Peyer's patch (tissue), 4 donors: ENCODE results near the gene RAB28.

ENCODE experiments used
- CTCF ChIP-seq, 6 experiments: fragments of 450-650 bp in 4 of 6; fragments of 200-600 bp in 2 of 6; sonication (generic) in 1 of 6; IDR thresholded peaks; one replicate each; pipeline ENCODE4 v1.5.1; 2017 to 2019; ENCODE audit warnings: antibody characterized with exemption in 6 of 6, mild to moderate bottlenecking in 3 of 6, moderate library complexity in 1 of 6
- POLR2A ChIP-seq, 2 donors: fragments of 450-650 bp; IDR thresholded peaks; one replicate each; pipeline ENCODE4 v1.5.1; 2017; ENCODE audit warnings: antibody characterized with exemption in 2 of 2, mild to moderate bottlenecking in 2 of 2, moderate library complexity in 2 of 2

GRCh38 chr4:13452927-13453579, 31.1 kb downstream of the RAB28 start:
- TF ChIP-seq CTCF (IDR thresholded peaks at IDR 0.05), result no peak
- no peak for TF ChIP-seq POLR2A (IDR thresholded peaks at IDR 0.05)
